GM21515 (cell line): ENCODE data around the gene PRR3.

Source experiments
- ATAC-seq: cut with Tn5 transposase; IDR thresholded peaks from one replicate; pipeline ENCODE4 v1.9.1; 2021; ENCODE audit not compliant: unreplicated experiment

PRR3 gene

DNA sequence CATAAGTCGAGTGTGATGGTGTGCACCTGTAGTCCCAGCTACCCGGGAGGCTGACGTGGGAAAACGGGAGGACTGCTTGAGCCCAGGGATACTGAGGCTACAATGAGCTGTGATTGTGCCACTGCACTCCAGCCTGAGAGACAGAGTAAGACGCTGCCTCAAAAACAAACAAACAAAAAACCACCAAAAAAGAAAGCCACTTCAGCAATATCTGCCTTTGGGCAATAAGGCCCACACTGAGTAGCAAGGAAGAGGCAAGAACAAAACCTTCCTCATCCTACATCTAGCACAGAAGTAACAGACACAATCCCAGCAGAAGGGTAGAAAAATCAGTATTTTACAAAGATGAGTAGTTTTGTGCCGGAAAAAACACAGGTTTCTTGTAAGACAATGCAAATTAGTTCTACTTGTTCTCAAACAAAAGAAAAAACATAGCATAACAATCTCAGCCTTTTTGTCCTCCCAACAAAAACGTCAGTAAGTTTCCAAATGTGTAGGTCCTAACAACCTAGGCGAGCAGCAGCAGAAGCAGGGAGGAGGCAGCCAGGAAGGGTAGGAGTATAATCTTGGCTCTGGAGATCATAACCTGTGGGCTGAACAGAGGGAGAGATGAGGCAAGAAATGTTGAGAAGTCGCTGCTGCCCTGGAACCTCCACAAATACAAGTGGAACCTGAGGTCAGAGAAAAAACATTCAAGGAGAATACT is 54.2 kb downstream of the PRR3 start:
- no peak for ATAC-seq

- ATAC-seq = no peak
Measured at GRCh38 chr6:30611856-30612194, 54.7 kb downstream of the PRR3 start.

DNA sequence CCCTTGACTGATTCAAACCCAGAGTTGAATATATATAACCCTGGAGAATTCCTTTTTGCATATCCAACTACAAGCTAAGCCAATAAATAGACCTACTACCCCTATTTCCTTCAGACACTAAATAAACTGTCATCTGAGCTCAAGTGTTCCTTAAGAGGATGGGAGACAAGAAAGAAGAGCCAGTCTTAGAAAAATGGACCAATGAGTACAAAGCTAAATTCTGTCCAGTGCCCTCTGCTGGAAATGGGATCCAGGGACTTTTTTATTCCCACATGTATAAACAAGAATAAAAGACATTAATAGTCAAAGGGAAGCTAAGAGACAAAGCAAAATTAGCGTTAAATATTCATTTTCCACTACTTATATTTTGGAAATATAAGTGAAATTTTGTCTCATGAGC is 55.1 kb downstream of the PRR3 start:
- ATAC-seq = no peak

DNA sequence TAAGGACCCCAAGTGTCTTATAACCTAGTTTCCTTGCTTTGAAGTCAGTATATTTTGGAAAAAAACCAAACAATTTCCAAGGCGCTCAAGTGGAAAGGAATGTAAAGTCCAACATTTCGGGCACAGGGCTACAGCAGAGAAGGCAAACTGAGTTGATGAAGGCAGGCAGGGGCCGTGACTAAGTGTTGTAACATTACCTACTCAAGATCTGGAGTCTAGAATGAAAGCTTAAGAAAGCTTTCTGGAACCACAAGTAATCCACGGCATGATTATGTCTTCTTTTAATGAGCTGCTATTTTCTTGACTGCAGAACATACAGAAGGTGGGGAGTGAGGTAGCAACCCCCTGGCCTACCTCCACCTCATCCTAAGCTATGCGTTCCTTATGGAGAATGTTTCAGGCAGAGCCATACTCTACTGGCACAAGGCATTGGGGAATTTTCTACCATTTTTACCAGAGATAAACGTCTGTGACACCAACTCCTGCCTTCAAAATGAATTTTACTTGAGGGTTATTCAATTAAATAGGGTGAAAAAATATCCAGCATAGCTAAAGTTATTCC is 55.7 kb downstream of the PRR3 start:
- ATAC-seq = no peak
